H1 (cell line): ENCODE results near the gene OR10G3. TPM values are rescaled to one million over a fixed set of nuclear protein-coding genes. Genes with fewer than 3 reads are reported as not detected.

ENCODE experiments used
- CTCF ChIA-PET: fragments of 300-600 bp; sonication (Branson Sonifier 250); formaldehyde crosslinking; loops from one replicate; lab custom pipeline; 2021; ENCODE audit not compliant: partially characterized antibody; lab: Charles Lee
- POLR2A ChIA-PET: fragments of 300-600 bp; sonication (Branson Sonifier 250); formaldehyde crosslinking; loops from one replicate; lab custom pipeline; 2021; ENCODE audit warnings: inconsistent platforms; ENCODE audit not compliant: partially characterized antibody; lab: Charles Lee
- DNase-seq, 2 experiments: peaks; one replicate each; pipeline versions ENCODE4 v3.0.0 to v3.0.0-alpha.2; 2010 to 2022; ENCODE audit warnings: low spot score in 2 of 2, low read depth in 1 of 2, mixed read lengths in 1 of 2
- FAIRE-seq: peaks from 2 replicates; lab custom pipeline; 2011; peaks lifted over from hg19 to GRCh38; lab: Jason Lieb, UNC
- H2AFZ ChIP-seq: 2 replicates; pipeline ENCODE4 v1.8.1; 2012; ENCODE audit warnings: low read length, inconsistent platforms
- H2AK5ac ChIP-seq: 2 replicates; pipeline ENCODE4 v1.6.1; 2013; ENCODE audit warnings: low read depth, low read length
- H2BK120ac ChIP-seq: replicated peaks from 2 replicates; pipeline ENCODE3; 2013; ENCODE audit warnings: low read depth, low read length, inconsistent platforms
- H2BK12ac ChIP-seq: 2 replicates; pipeline ENCODE4 v1.6.1; 2013; ENCODE audit warnings: low read depth, low read length
- H2BK15ac ChIP-seq: 2 replicates; pipeline ENCODE4 v1.6.1; 2013; ENCODE audit warnings: low read length
- H2BK20ac ChIP-seq: 2 replicates; pipeline ENCODE4 v1.6.1; 2013; ENCODE audit warnings: low read length
- H2BK5ac ChIP-seq: 2 replicates; pipeline ENCODE4 v1.6.1; 2013; ENCODE audit warnings: low read depth, low read length
- H3K14ac ChIP-seq: 2 replicates; pipeline ENCODE4 v1.6.1; 2013; ENCODE audit warnings: inconsistent platforms; ENCODE audit not compliant: insufficient read length
- H3K18ac ChIP-seq: 2 replicates; pipeline ENCODE4 v1.6.1; 2013; ENCODE audit warnings: low read length; ENCODE audit errors: extremely low read depth
- H3K23ac ChIP-seq: 2 replicates; pipeline ENCODE4 v1.6.1; 2013; ENCODE audit warnings: inconsistent platforms; ENCODE audit not compliant: insufficient read length
- H3K23me2 ChIP-seq: 2 replicates; pipeline ENCODE4 v1.6.1; 2013; ENCODE audit warnings: low read depth, low read length
- H3K27ac ChIP-seq: 2 replicates; pipeline ENCODE4 v1.6.1; 2011; ENCODE audit warnings: low read depth, low read length, inconsistent platforms
- H3K27me3 ChIP-seq, 4 experiments: replicated peaks in 1 of 4; 1 replicate in 1 of 4; 2 replicates in 3 of 4; pipeline versions ENCODE4 v1.6.1 to v1.8.1; 2011 to 2013; ENCODE audit warnings: low read length in 3 of 4, mild to moderate bottlenecking in 3 of 4, inconsistent platforms in 2 of 4, mixed read lengths in 2 of 4, moderate library complexity in 1 of 4; ENCODE audit not compliant: control insufficient read depth in 3 of 4, insufficient read depth in 3 of 4; ENCODE audit errors: extremely low read depth in 1 of 4
- H3K36me3 ChIP-seq, 4 experiments: 2 replicates each; pipeline versions ENCODE4 v1.6.1 to v1.8.1; 2011 to 2013; ENCODE audit warnings: mild to moderate bottlenecking in 4 of 4, low read length in 3 of 4, moderate library complexity in 2 of 4, control low read depth in 1 of 4, inconsistent platforms in 1 of 4; ENCODE audit not compliant: insufficient read depth in 4 of 4, control insufficient read depth in 2 of 4
- H3K4ac ChIP-seq: replicated peaks from 2 replicates; pipeline ENCODE3; 2013; ENCODE audit warnings: low read length, low read depth, mixed read lengths, inconsistent platforms; ENCODE audit not compliant: insufficient read length
- H3K4me1 ChIP-seq, 4 experiments: replicated peaks in 1 of 4; 1 replicate in 1 of 4; 2 replicates in 3 of 4; pipeline versions ENCODE4 v1.6.1 to v1.8.1; 2011 to 2013; ENCODE audit warnings: low read length in 3 of 4, inconsistent platforms in 2 of 4, mixed read lengths in 1 of 4; ENCODE audit not compliant: insufficient read depth in 4 of 4, control insufficient read depth in 3 of 4
- H3K4me2 ChIP-seq, 2 experiments: 2 replicates each; pipeline versions ENCODE4 v1.6.1 to v1.8.1; 2011 to 2013; ENCODE audit warnings: low read depth in 2 of 2, low read length in 2 of 2, control low read depth in 1 of 2, inconsistent platforms in 1 of 2, mild to moderate bottlenecking in 1 of 2; ENCODE audit not compliant: insufficient read depth in 1 of 2
- H3K4me3 ChIP-seq, 4 experiments: fragments of 200-600, 300-600 bp in 1 of 4; sonication (generic), shearing (Covaris generic), sonication (Bioruptor Twin) in 1 of 4; 2 replicates each; pipeline versions ENCODE4 v1.5.1 to v1.8.1; 2011 to 2016; ENCODE audit warnings: low read length in 4 of 4, low read depth in 3 of 4, control low read depth in 2 of 4, inconsistent platforms in 2 of 4, mild to moderate bottlenecking in 2 of 4, mixed read lengths in 1 of 4, moderate library complexity in 1 of 4; ENCODE audit not compliant: insufficient read depth in 2 of 4; ENCODE audit errors: extremely low read depth in 1 of 4
- H3K56ac ChIP-seq: replicated peaks from 2 replicates; pipeline ENCODE3; 2013; ENCODE audit warnings: low read depth, mild to moderate bottlenecking, mixed read lengths, low read length, inconsistent platforms; ENCODE audit not compliant: insufficient read length
- H3K79me1 ChIP-seq: 2 replicates; pipeline ENCODE4 v1.6.1; 2013; ENCODE audit warnings: low read depth, low read length, control low read depth
- H3K79me2 ChIP-seq, 2 experiments: 2 replicates each; pipeline versions ENCODE4 v1.6.1 to v1.8.1; 2012 to 2013; ENCODE audit warnings: low read length in 2 of 2, mild to moderate bottlenecking in 2 of 2, inconsistent platforms in 1 of 2; ENCODE audit not compliant: insufficient read depth in 2 of 2, control insufficient read depth in 1 of 2
- H3K9ac ChIP-seq, 4 experiments: replicated peaks in 1 of 4; 1 replicate in 1 of 4; 2 replicates in 3 of 4; pipeline versions ENCODE4 v1.6.1 to v1.8.1; 2011 to 2013; ENCODE audit warnings: low read depth in 3 of 4, low read length in 3 of 4, control low read depth in 2 of 4, mild to moderate bottlenecking in 2 of 4, moderate library complexity in 2 of 4, inconsistent platforms in 1 of 4; ENCODE audit errors: extremely low read depth in 1 of 4
- H3K9me3 ChIP-seq, 2 experiments: 2 replicates each; pipeline versions ENCODE4 v1.6.1 to v1.8.1; 2012 to 2013; ENCODE audit warnings: mild to moderate bottlenecking in 2 of 2, moderate library complexity in 2 of 2, control low read depth in 1 of 2, inconsistent platforms in 1 of 2, low read depth in 1 of 2, low read length in 1 of 2, mixed read lengths in 1 of 2; ENCODE audit not compliant: insufficient read depth in 2 of 2
- H4K20me1 ChIP-seq, 2 experiments: replicated peaks in 1 of 2; 2 replicates each; pipeline versions ENCODE3 to v1.8.1; 2011 to 2013; ENCODE audit warnings: inconsistent platforms in 2 of 2, low read length in 2 of 2, mild to moderate bottlenecking in 1 of 2; ENCODE audit not compliant: insufficient read depth in 2 of 2, control insufficient read depth in 1 of 2
- H4K5ac ChIP-seq: 2 replicates; pipeline ENCODE4 v1.6.1; 2013; ENCODE audit warnings: low read length, low read depth, mixed read lengths, inconsistent platforms; ENCODE audit not compliant: insufficient read length
- H4K8ac ChIP-seq: 2 replicates; pipeline ENCODE4 v1.8.0; 2013; ENCODE audit warnings: mild to moderate bottlenecking, moderate library complexity, low read length, inconsistent platforms; ENCODE audit not compliant: insufficient read depth; ENCODE audit errors: extremely low read depth
- H4K91ac ChIP-seq: replicated peaks from 2 replicates; pipeline ENCODE3; 2013; ENCODE audit warnings: low read length, mixed read lengths, inconsistent platforms; ENCODE audit not compliant: insufficient read length
- ASH2L ChIP-seq: fragments of 200-600, 300-600 bp; sonication (generic); IDR thresholded peaks from one replicate; pipeline ENCODE4 v1.7.1; 2017; ENCODE audit warnings: low read length
- BCL11A ChIP-seq, 2 experiments: IDR thresholded peaks; one replicate each; pipeline ENCODE4 v1.6.1; 2011; ENCODE audit warnings: low read depth in 2 of 2, low read length in 2 of 2, mild to moderate bottlenecking in 2 of 2
- KDM5A ChIP-seq: fragments of 200-600 bp; IDR thresholded peaks from 2 replicates; pipeline ENCODE4 v1.7.1; 2012; ENCODE audit warnings: mild to moderate bottlenecking, low read length, inconsistent platforms, mixed read lengths
- MAFK ChIP-seq: IDR thresholded peaks from 2 replicates; pipeline ENCODE4 v1.6.1; 2012; ENCODE audit warnings: low read depth, mild to moderate bottlenecking, improper control_type of control experiment, low read length
- NRF1 ChIP-seq: IDR thresholded peaks from 2 replicates; pipeline ENCODE4 v1.6.1; 2011; ENCODE audit warnings: mild to moderate bottlenecking, low read depth, low read length, improper control_type of control experiment
- POU5F1 ChIP-seq: IDR thresholded peaks from 2 replicates; pipeline ENCODE4 v1.6.1; 2011; ENCODE audit warnings: low read depth, mild to moderate bottlenecking, low read length, moderate library complexity
- SIN3A ChIP-seq, 2 experiments: IDR thresholded peaks in 1 of 2; conservative IDR thresholded peaks in 1 of 2; 2 replicates each; pipeline ENCODE4 v1.6.1; 2011 to 2012; ENCODE audit warnings: low read length in 2 of 2, improper control_type of control experiment in 1 of 2, low read depth in 1 of 2, mild to moderate bottlenecking in 1 of 2
- ZNF274 ChIP-seq: IDR thresholded peaks from 2 replicates; pipeline ENCODE4 v1.7.0; 2012; ENCODE audit warnings: low read length, borderline replicate concordance; ENCODE audit errors: extremely low read depth
- WGBS, 2 experiments: shearing (Covaris generic) in 1 of 2; methylation state at CpG; one replicate each; pipeline versions ENCODE4 v1.1.6 to v1.1.7; 2013 to 2015; ENCODE audit warnings: low lambda C conversion rate in 2 of 2, mixed read lengths in 2 of 2, inconsistent platforms in 1 of 2, low coverage in 1 of 2, missing lambda C conversion rate in 1 of 2; ENCODE audit not compliant: insufficient replicate concordance in 2 of 2, insufficient coverage in 1 of 2, insufficient read length in 1 of 2; ENCODE audit errors: extremely low coverage in 1 of 2, missing lambda C conversion rate in 1 of 2; 5-methylcytosine and 5-hydroxymethylcytosine counted together
- polyA plus RNA-seq, 7 experiments: library from polyadenylated mRNA; depleted of rRNA in 3 of 7; stranded (reverse) in 5 of 7; unstranded in 2 of 7; fragments of >200 nt in 5 of 7; fragments of 200-250 nt in 2 of 7; gene quantifications; 1 replicate in 5 of 7; 2 replicates in 1 of 7; 4 replicates in 1 of 7; pipeline versions ENCODE4 v1.2.1 to v1.2.3, GENCODE V29; 2011 to 2013; ENCODE audit warnings: missing spikeins in 2 of 7, mixed read lengths in 2 of 7
- total RNA-seq: library from RNA; stranded (reverse); fragmentation: NEBNext Ultra II Directional; extraction: Animal tissue kit (Norgen Biotek cat#: 25700); gene quantifications from 2 replicates; pipeline ENCODE4 v1.2.1, GENCODE V29; 2021

OR10G3 gene
- total and polyA plus RNA-seq, 2 of the 8 experiments (the other 6 are each of a cell fraction or from before 2014, with no cell fraction given), result not detected

DNA sequence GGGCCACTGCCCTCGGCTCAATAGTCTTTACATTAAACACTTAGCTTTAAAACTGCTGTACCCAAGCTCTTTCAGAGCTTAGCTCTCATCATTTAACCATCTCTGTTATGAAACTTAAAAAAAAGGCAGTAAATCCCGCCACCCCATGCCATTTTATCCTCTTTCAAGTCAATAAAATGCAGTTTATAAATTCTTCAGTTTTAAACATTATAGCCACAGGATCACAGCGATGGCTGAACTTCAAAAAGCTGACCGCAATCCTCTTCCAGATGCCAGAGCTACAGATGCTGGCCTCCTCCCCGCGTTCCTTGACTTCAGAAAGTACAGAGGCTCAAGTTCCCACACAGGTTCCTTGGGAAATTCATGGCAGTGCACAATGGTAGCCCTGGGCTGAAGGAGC, 4.2 kb downstream of the OR10G3 start:
- no peaks in the 10 kb centered on the region for H3K79me1 ChIP-seq
- no peaks in the 10 kb centered on the region for H3K36me3 ChIP-seq
- FAIRE-seq (no peak), DNase-seq (no peak)
- no peak overlapping the region for H2AK5ac ChIP-seq
- no peaks in the 10 kb centered on the region for H3K9me3 ChIP-seq
- H3K27me3 ChIP-seq, result no peaks in the 10 kb centered on the region
- H3K4me2 ChIP-seq, result no peak overlapping the region
- no peak overlapping the region for H3K4me3 ChIP-seq
- TF ChIP-seq KDM5A (no peak), BCL11A (IDR thresholded peaks at IDR 0.05; ENCODE audit: low read depth in 2 of 2, low read length in 2 of 2) (no peak), SIN3A (conservative IDR thresholded peaks at IDR 0.05 in 1 of 2, IDR thresholded peaks at IDR 0.05 in 1 of 2; ENCODE audit: low read depth in 1 of 2, low read length in 2 of 2) (no peak), NRF1 (no peak), POU5F1 (no peak), ASH2L (no peak), ZNF274 (no peak), MAFK (no peak)
- 95% methylated on average over 6 of the region's 6 CpGs; no CpG with 5 or more reads in 1 of the 2 experiments for WGBS, 2 experiments
- H3K27ac ChIP-seq, result no peak overlapping the region
- H2BK12ac ChIP-seq, result no peak overlapping the region
- no peak overlapping the region for H3K18ac ChIP-seq
- POLR2A ChIA-PET, result no interaction called here
- H4K91ac ChIP-seq, result no peak overlapping the region
- H3K79me2 ChIP-seq, result no peaks in the 10 kb centered on the region
- no peak overlapping the region for H4K5ac ChIP-seq
- H3K56ac ChIP-seq, result no peak overlapping the region
- no peak overlapping the region for H2AFZ ChIP-seq
- H3K23me2 ChIP-seq, result no peaks in the 10 kb centered on the region
- no peaks in the 10 kb centered on the region for H3K4me1 ChIP-seq
- H3K4ac ChIP-seq, result no peak overlapping the region
- CTCF ChIA-PET, result interaction anchor here (0.7 to 2.8 kb wide), 4 partner anchors 16 to 135 kb away, joined by 3 to 12 read pairs (median 3); no protein-coding TSS in a partner anchor
- no peak overlapping the region for H2BK15ac ChIP-seq
- no peak overlapping the region for H3K14ac ChIP-seq
- no peak overlapping the region for H3K23ac ChIP-seq
- H2BK120ac ChIP-seq, result no peak overlapping the region
- H4K8ac ChIP-seq, result no peak overlapping the region
- no peak overlapping the region for H3K9ac ChIP-seq
- no peak overlapping the region for H2BK20ac ChIP-seq
- no peaks in the 10 kb centered on the region for H4K20me1 ChIP-seq
- no peak overlapping the region for H2BK5ac ChIP-seq
